A549 treated with dexamethasone at 1 μM for 4 hours (cell line): ENCODE measurements around the gene ING1. TPM values are rescaled to one million over a fixed set of nuclear protein-coding genes. Genes with fewer than 3 reads are reported as not detected.

Experiments used
- total RNA-seq: library from RNA; stranded (reverse); fragments of 200-300 nt; extraction: Qiagen RNA extraction; gene quantifications from 5 replicates; pipeline ENCODE4 v1.2.3, GENCODE V29; 2022

Gene ING1
- 8.6 to 10.7 TPM (median 10.0 TPM) in 5 replicates for total RNA-seq

GRCh38 chr13:110713642-110713952 lies at the start of gene ING1:
TSS of gene ING1 (plus strand) at chr13:110713700. CDS start at chr13:110714150, 450 bp downstream.

GRCh38 chr13:110705826-110706569 lies 7.5 kb upstream of the ING1 start, which contains the start of gene CARS2:
TSS of gene CARS2 (minus strand) at chr13:110706116. CDS start at chr13:110706093, 23 bp downstream.

Other genes with a start within 250 kb of the ING1 start
- 1.9 to 2.4 TPM (median 2.3 TPM) in 5 replicates for gene RAB20, start 152.0 kb upstream of the ING1 start, total RNA-seq
- 13.6 to 19.1 TPM (median 17.2 TPM) in 5 replicates for gene NAXD, start 98.2 kb upstream of the ING1 start, total RNA-seq
- gene CARS2, start 7.6 kb upstream of the ING1 start, total RNA-seq, result 41.8 to 60.9 TPM (median 56.4 TPM) in 5 replicates
- gene ANKRD10, start 201.4 kb downstream of the ING1 start, total RNA-seq, result 30.6 to 46.2 TPM (median 35.6 TPM) in 5 replicates